HT-29 (cell line): ENCODE measurements around the gene ROR1. TPM values are rescaled to one million over a fixed set of nuclear protein-coding genes. Genes with fewer than 3 reads are reported as not detected.
"Not testable (repeated sequence)": the region's sequence is repeated elsewhere in the genome, so short reads cannot be mapped to it uniquely, and the experiment has no call there.

ENCODE experiments used
- DNase-seq: peaks from one replicate; pipeline ENCODE4 v3.0.0-alpha.2; 2015; ENCODE audit warnings: low spot score
- total RNA-seq: library from RNA; depleted of rRNA; stranded (reverse); fragments of >200 nt; shearing (Covaris generic); gene quantifications from 2 replicates; pipeline ENCODE4 v1.2.3, GENCODE V29; 2014

The ROR1 gene
- total RNA-seq, 1 experiment from 2014 or later = 40.5 TPM

DNA sequence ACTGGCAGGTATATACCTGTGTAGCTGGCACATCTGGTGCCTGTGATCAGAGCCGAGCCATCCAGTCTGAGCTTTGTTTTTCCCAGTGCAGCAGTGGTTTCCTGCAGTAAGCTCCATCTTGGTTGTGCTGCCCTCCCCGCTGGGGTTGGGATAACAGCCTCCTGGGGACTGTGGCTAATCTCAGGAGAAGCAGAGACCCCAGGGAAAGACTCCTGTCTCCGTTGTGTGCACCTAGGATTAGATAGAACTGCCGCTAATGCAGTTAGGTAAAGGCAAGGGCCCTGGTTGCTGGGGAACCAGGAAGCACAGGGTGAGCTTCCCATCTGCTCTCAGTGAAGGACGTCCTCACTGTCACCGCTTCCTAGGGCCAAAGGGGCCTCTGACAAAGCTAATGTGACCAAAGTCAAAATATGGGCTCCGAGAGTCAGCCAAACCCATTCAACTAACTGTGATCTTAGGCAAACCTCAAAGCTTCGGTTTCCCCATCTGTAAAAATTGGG, 20.0 kb downstream of the ROR1 start:
- DNase-seq = no peak

GRCh38 chr1:63794354-63794753, 20.5 kb downstream of the ROR1 start:
- no peak for DNase-seq

- no peak for DNase-seq
Measured at GRCh38 chr1:63794939-63795378, 21.1 kb downstream of the ROR1 start.

- no peak for DNase-seq
Measured at GRCh38 chr1:63795455-63795854, 21.6 kb downstream of the ROR1 start.

- no peak for DNase-seq
Measured at GRCh38 chr1:63797056-63797726, 23.4 kb downstream of the ROR1 start.

GRCh38 chr1:63798284-63798683, 24.5 kb downstream of the ROR1 start:
- DNase-seq = no peak

DNA sequence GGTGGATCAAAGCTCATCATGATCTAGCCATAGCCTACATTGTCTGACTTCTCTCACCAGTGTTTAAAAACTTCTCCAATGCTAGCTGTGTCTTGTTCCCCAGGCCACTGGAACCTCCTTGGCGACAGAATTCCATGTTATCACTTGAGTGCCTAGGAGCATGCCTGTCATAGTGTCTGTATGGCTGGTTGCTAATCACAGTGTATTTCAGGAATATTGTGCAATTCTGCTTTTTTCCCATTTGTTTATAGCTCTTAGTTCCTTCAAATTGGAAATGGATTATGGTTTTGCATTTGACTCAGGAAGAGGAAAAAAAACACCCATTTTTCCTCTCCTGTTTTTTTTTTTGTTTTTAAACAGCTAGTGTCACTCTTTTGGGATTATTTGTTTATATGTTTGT, 25.5 kb downstream of the ROR1 start:
- no peak for DNase-seq

- no peak for DNase-seq
Measured at GRCh38 chr1:63799820-63800219, 26.0 kb downstream of the ROR1 start.

DNA sequence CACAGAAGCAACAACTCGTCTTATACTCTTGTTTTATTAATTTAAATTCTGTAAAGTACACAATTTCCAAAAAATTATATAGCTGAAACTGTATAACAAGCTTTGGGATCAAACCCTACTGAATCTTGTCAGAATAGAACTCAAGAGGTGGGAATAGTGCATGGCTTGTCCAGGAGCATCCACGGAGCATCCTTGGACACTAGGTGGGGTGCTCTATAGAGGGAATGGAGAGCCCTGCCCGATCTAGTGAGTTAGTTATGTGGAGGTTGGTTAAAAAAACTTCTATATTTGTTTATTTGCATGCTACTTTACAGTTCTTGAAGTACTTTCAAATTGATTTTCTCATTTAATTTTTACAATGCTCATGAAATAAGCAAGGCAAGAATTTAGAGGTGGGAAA, 28.3 kb downstream of the ROR1 start:
- no peak for DNase-seq

- no peak for DNase-seq
Measured at GRCh38 chr1:63804829-63805484, 31.1 kb downstream of the ROR1 start.

DNA sequence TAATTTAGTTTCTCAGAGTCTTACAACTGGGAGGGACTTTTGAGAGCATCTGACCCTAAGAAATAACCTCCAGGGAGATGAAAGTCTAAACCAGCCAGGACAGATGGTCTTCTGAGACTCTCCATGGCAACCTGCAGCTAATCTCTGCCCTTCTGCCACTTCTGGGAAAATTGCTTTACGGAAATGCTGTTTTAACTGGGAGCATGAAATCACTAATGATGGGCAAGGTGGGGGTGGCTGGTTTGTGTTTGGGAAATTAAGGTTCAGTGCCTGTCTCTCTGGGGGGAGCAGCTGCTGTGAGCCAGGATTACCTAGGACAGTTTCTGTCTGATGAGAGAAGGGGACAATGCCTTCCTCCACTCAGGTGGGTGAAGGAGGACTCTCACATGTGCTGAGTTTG, 33.2 kb downstream of the ROR1 start:
- DNase-seq = no peak

GRCh38 chr1:63810936-63811469, 37.2 kb downstream of the ROR1 start:
- DNase-seq = no peak

DNA sequence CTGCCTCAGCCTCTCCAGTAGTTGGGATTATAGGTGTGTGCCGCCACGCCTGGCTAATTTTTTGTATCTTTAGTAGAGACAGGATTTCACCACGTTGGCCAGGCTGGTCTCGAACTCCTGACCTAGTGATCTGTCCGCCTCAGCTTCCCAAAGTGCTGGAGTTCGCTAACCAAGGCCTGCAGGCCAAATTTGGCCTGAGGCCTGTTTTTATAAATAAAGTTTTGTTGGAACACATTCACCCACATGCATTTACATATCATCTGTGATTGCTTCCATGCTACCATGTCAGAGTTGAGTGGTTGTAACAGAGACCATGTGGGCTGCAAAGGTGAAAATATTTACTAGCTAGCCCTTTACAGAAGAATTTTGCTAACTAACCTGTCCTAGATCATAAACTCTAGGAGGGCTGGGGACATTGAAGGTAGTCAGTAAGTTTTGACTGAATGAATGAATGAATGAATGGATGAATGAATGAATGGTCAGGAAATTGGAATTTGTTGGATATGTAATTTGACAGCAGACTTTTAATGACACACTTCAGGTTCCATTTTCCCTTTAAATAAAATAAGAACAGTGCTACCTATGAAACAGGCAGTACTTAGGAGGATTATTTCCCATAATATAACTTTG, 38.4 kb downstream of the ROR1 start:
- no peak for DNase-seq

DNA sequence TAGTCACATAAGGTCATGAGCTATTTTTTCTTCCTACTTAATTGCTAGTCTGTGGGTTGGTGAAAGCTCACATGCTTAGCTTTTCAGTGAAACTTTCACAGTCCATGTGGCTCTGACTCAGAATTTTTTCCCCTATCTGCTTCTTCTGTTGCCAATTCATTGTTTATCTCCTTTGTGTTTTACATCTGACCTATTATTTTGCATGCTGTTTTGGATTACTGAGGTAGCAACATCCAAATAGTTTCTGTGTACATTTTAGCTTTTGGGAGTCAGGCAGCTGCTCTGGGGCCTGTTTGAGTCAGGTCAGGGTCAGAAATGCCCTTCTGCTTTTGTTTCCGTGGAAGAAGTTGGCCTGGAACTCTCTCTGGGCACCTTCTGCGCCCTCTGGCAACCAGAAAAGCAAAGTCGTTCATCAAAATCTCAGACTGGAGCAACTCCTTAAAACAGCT, 40.0 kb downstream of the ROR1 start:
- no peak for DNase-seq

- not testable (repeated sequence) for DNase-seq
Measured at GRCh38 chr1:63816217-63816815, 42.5 kb downstream of the ROR1 start.

- DNase-seq = peak; percentile 56
Measured at GRCh38 chr1:63817152-63817667, 43.4 kb downstream of the ROR1 start.

GRCh38 chr1:63817700-63818099, 43.9 kb downstream of the ROR1 start:
- no peak for DNase-seq

- no peak for DNase-seq
Measured at GRCh38 chr1:63818567-63819325, 44.9 kb downstream of the ROR1 start.

- DNase-seq = no peak
Measured at GRCh38 chr1:63819795-63820194, 46.0 kb downstream of the ROR1 start.

DNA sequence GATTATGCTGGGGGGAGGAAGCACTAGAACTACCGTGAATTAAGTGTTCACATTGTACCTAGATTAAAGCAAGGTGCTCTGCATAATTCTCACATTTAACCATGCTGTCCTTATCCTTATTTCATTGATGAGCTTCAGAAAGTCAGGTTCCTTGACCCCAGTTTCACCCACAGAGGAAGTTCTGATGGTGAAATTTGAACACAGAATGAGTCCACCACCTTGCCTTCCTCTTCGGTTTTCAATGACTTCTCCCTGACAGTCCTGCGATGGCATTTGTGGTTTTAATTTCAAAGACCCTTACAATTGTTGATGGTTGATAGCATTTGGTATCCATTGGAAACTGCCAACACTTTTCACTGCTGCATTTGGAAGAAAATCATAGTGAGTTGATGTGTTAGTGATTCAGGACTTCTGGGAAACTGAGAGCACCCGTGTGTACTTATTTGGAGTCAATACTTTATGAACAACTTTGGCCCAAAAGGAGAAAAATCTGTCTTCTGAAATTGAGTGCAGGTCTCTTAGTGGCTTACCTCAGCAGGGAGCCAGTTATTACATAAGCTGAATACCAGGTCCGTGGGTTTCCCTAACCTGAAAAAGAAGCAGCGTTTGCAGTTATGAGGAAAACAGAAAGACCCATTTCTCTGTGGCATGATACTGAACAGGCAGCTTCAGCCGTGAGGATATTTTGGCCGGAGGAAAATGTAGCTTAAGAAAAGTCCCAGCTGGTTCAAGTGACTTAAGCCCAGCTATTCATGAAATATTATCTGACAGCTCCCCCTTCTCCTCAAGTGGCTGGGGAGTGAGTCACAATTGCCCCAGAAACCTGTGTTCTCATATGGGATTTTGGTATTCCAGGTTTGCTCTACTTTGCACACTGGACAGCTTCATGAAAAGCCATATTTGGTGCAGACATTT, 47.5 kb downstream of the ROR1 start:
- no peak for DNase-seq
